GM15510 (cell line): ENCODE results near the gene PTRHD1.

Experiments
- POLR2A ChIP-seq: IDR thresholded peaks from 3 replicates; pipeline ENCODE4 v1.6.1; 2011; ENCODE audit warnings: borderline replicate concordance; ENCODE audit not compliant: insufficient read length; ENCODE audit errors: extremely low read depth

PTRHD1 gene

DNA sequence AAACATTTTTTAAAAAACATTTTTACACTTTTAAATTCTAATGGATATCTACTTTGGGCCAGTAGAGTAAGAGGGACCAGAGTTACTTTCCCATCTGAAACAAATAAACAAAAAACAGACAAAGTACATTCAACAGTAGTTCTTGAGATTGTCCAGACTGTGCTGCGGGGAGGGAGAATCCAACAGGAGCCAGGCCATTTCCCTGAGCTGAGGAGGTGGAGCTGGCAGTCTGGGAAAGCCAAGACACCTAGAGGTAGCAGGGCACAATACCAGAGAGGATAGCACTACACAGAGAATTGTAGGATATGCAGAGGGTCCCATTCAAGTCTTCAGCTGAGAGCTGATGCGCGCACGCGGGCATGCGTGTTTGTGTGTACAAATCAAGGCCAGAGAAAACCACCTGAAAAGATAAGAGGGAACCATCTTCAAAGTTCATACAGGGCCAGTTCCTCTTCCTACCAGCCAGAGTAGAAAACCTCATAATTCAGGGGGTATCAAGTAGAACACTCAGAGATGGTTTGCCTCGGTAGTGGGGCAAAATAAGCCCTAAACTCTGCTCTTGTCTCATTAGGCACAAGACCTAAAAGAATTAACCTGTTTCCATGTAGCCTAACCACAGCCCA, 44.0 kb downstream of the PTRHD1 start:
- no peak for TF ChIP-seq POLR2A

DNA sequence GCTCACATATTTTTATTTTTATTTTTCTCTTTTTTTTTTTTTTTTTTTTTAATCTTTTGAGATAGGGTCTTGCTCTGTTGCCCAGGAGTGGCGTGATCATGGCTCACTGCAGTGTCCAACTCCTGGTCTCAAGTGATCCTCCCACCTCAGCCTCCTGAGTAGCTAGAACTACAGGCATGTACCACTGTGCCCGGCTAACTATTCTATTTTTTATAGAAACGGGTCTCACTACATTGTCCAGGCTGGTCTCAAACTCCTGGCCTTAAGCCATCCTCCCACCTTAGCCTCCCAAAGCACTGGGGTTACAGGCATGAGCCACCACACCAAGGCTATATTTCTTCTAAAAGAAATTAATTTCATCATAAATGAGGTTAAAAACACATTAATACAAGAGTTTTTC, 45.9 kb downstream of the PTRHD1 start:
- no peak for TF ChIP-seq POLR2A

DNA sequence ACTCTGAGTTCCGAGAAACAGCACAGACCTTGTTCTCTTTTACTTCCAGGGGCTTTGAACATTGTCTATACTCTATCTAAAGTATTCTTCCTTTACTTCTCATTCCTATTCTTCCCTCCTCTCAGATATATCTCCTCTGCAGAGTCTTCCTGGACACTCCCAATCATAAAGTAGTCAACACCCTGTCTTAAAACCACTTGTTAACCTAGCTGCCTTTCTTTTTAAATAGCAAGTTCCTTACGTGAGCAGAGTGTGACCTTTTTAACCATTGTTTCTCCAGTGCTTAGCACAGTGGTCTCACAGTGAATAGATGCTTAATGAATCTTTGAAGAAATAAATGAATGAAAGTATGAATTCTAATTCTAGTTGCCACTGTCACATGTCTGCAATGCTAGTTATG, 47.4 kb downstream of the PTRHD1 start:
- TF ChIP-seq POLR2A, result no peak

DNA sequence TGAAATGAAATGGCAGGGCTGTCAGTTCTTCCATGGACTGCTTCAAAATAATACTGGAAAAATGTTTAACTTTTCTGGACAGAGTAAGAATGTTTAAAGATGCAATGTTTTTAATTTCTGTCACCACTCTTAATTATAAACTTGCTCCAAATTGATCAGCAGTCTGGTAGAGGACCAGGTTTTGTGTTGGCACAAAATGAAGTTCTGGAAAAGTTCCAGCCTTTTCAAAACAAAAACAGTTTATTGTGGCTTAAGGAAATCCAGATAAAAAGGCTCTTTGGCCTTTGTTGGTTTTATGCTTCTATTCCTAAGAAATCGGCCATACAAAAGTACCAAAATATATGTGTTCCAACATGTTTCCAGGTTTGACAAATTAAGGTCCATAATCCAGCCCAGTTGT, 48.8 kb downstream of the PTRHD1 start:
- no peak for TF ChIP-seq POLR2A

DNA sequence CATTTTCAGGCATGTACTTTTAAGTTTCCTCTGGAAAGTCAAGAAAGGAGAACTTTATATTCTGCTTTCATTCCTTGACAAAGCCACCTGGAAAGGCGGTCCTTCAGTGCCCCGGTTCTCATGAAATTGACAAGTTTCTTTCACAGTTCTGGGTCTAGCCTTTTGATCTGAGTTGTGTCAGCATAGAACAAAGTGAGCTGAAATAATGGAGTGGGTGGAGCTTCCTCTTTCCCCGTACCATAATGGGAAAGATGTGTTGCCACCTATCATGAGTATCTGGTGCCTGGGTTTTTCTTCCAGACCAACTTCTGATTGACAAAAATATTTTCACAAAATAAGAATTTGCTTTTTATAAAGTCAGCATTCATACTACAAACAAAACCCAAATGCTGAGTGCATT, 49.3 kb downstream of the PTRHD1 start:
- no peak for TF ChIP-seq POLR2A

DNA sequence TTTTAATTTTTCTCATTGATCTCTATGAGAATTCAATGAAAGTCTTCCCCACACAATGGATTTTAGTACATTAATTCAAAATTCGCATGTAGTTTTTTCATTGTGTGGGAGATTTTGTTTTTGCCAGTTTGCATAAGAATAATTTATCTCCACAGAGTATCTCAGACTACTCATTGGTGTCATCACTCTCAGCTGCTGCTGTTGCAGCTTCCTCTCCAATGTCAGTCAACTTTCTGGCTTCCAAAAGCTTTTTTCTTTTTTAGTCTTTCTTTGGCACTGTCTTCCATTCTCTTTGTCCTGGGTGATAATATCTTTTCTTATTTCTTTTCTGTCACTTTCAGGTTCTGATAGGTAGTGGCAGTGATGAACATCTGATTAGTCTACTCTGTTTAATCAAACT, 50.5 kb downstream of the PTRHD1 start:
- no peak for TF ChIP-seq POLR2A

DNA sequence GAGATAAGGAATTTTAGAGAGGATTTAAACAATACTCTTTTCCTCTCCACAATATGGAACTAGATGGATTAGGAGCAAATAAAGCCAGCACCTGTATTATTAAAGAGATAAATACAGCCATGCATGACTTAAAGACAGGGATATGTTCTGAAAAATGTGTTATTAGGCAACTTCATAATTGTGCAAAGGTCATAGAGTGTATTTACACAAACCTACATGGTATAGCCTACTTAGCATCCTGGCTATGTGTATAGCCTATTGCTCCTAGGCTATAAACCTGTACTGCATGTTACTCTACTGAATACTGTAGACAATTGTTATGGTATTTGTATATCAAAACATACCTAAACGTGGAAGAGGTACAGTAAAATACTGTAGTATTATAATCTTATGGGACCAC, 53.0 kb downstream of the PTRHD1 start:
- no peak for TF ChIP-seq POLR2A
